Gastrocnemius medialis (tissue), 4 donors: ENCODE data around the gene PLPPR1.

Experiments
- CTCF ChIP-seq, 5 experiments: fragments of 450-650 bp in 3 of 5; fragments of 200-600 bp in 2 of 5; sonication (generic) in 2 of 5; IDR thresholded peaks in 4 of 5; conservative IDR thresholded peaks in 1 of 5; 1 replicate in 4 of 5; 2 replicates in 1 of 5; pipeline ENCODE4 v1.5.1; 2016 to 2019; ENCODE audit warnings: antibody characterized with exemption in 5 of 5, mild to moderate bottlenecking in 3 of 5, moderate library complexity in 3 of 5
- POLR2A ChIP-seq, 2 donors: fragments of 450-650 bp; IDR thresholded peaks; one replicate each; pipeline ENCODE4 v1.6.1; 2017; ENCODE audit warnings: antibody characterized with exemption in 2 of 2, mild to moderate bottlenecking in 2 of 2, moderate library complexity in 2 of 2

- TF ChIP-seq POLR2A (IDR thresholded peaks at IDR 0.05) (no peak), CTCF (IDR thresholded peaks at IDR 0.05 in 4 of 5, conservative IDR thresholded peaks at IDR 0.05 in 1 of 5) (no peak)
Measured at GRCh38 chr9:101032426-101032825, 3.9 kb downstream of the PLPPR1 start.
